Stimulated activated CD4-positive, alpha-beta T cell treated with anti-CD3 and anti-CD28 coated beads, Interleukin-12 subunit alpha, Interleukin-12 subunit beta, amount 100 ng/mL, for 4 hours (primary cell): ENCODE results near the gene KAZALD1.

Experiments used
- DNase-seq: peaks from one replicate; pipeline ENCODE4 v3.0.0-alpha.2; 2020

Gene KAZALD1

DNA sequence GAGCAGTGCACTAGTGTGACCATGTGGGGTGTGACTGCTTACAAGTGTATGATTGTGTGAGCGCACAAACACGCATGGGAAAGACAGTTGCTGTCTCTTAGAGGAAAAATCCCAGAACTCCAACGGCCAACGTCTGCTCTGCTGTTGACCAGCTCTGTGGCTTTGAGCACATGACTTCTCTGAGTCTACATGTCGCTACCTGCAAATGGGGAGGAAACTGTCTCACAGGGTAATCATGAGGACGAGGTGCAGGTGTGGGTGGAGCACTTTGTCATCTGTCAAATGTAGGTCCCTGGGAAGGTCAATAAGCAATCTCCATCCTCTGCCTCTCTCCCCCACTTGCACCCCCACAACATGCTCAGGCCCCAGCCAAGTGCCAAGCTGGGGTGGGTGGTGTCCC is 38.1 kb downstream of the KAZALD1 start:
- DNase-seq = no peak

DNA sequence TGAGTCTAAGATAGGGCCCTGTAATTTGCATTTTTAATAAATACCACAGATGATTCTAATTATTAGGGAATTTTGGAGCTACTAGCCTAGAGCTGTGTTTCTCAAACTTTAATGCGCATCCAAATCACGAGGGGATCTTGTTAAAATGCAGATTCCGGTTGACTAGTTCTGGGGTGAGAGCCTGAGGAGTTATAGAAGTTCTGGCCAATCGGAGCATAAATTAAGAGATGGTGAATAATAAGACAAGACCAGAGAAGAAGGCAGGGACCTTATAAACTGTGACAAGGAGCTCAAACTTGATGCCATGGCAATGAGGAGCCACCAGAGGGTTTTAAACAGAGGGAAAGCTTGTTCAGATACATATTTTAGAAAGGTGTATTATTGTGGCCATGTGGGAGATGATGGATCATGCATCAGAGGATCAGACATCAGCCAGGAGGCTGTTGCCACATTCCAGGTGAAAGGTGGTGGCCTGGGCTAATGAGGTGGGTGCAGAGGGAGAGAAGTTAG is 39.6 kb downstream of the KAZALD1 start:
- DNase-seq = no peak

GRCh38 chr10:101103430-101103829 is 41.6 kb downstream of the KAZALD1 start:
- no peak for DNase-seq

DNA sequence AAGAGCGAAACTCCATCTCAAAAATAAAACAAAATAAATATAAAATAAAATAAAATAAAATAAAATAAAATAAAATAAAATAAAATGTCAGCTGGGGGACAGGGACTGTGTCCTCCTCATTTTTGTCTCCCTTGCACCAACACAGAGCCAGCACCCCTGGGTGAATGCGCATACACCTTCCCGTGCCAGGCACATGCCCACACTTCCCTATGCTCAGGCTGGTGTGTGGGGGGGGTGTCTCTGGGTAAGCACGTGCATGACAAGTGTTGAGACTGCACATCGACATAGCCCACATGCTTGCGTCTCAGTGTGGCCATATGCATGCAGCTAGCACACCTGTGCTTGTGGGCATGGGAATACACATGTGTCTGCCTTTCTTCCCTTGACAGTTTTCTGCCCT is 44.6 kb downstream of the KAZALD1 start:
- no peak for DNase-seq

DNA sequence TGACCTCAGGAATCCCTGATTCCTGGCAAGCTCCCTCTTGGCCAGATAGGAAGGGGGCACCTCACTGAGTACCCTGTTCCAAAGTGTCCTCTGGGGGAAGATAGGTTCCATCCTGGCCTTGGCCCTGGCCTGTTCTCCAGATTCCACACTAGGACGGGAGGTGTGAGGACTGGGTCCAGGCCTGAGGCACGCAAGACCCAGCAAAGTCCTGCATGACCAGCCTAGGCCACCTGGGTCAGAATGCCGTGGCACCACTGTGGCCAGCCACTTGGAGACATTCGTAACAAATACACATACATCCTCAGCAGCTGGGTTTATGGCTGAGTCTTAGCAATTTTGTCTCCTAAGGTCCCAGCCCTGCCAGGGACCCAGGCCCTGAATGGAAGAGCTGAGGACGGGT is 46.0 kb downstream of the KAZALD1 start:
- DNase-seq = no peak

GRCh38 chr10:101110856-101111523 is 49.2 kb downstream of the KAZALD1 start:
- DNase-seq = no peak

DNA sequence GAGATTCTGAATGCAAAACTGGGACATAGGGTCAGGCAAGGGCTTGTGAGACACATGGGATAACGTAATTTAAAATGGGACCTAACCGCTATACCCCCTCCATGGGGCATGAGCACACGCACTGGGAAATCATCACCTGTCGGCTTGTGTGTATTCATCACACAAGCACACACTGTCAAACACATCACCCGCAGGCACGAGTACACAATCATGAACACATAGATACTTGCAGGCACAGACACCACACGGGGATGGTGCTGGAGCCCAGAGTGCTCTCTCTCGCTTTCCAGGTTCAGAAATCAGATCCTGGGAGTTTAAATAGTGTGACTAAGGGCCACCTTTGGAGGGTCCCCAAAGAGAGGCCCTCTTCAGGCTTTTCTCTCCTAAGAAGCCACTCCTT is 49.8 kb downstream of the KAZALD1 start:
- DNase-seq = no peak

DNA sequence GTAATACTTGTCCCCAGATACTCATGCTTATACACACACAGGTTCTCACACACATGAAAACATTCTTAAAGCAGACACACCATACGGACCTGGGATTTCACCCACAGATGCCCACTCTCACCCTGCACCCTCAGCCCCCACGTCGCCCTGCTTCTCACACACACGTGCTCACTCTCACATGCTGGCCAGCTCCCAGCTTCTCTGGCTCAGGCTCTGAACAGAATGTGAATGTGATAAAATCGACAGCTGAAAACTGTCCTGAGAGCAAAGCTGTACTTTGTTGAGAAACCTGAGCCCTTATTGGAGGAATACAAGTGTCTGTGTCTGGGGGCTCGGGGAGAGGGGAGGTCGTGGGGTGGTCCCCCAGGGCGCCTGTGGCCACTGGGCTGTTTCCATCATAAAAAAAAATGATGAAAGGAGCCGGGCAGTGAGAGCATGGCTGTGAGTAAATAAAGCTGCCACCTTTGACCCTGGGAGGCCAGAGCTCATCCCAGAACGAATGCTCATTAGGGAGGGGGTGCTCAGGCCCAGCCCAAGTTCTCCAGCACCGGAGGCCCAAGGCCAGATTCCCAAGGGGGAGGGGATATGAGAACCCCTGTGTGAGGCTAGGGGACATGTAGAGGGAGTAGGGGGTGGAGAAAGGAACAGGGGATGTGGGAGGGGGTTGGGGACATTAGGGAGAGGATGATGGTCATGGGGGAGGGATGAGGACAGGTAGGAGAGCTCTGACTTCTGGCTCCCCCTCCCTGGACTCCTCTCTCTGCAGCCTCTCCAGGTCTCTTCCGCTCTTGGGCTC is 51.2 kb downstream of the KAZALD1 start:
- DNase-seq = no peak

GRCh38 chr10:101113890-101114403 is 52.2 kb downstream of the KAZALD1 start:
- no peak for DNase-seq

DNA sequence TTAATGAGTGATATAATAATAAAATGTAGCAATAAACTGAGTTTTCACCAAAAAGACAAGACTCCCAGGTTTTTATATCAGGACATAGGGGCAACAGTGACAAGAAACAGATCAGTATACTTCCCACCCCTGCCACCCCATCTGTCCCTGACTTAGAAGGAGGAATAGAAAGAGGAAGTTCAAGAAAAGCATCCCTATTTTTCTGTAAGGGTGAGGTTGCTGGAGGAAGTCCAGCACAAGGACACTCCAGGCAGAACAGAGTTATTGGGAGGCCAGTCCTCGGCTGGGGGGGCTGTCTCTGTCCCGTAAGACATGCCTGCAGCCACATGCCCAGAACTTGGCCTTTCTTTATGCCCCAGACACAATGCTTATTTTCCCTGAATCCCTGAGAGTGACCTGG is 52.9 kb downstream of the KAZALD1 start:
- DNase-seq = no peak
